Upper lobe of left lung (tissue), 6 donors: ENCODE results near the gene STXBP6. TPM values are rescaled to one million over a fixed set of nuclear protein-coding genes. Genes with fewer than 3 reads are reported as not detected.
"Not testable (repeated sequence)": the region's sequence is repeated elsewhere in the genome, so short reads cannot be mapped to it uniquely, and the experiment has no call there.

Experiments
- ATAC-seq, 2 donors: fragments of 200-7000 bp; cut with Tn5 transposase; one replicate each; pipeline ENCODE4 v1.9.1; 2022; ENCODE audit warnings: mild to moderate bottlenecking in 2 of 2, moderate library complexity in 2 of 2; ENCODE audit not compliant: low FRiP score in 2 of 2
- DNase-seq, 2 donors: peaks; one replicate each; pipeline ENCODE4 v3.0.0-alpha.2; 2019 to 2020
- H3K27ac ChIP-seq, 4 donors: fragments of 200-600 bp; sonication (generic); one replicate each; pipeline ENCODE4 v1.5.1; 2016 to 2019
- H3K27me3 ChIP-seq, 4 donors: fragments of 200-600 bp; sonication (generic); one replicate each; pipeline ENCODE4 v1.5.1; 2017 to 2019
- H3K36me3 ChIP-seq, 4 donors: fragments of 200-600 bp; sonication (generic); one replicate each; pipeline ENCODE4 v1.5.1; 2016 to 2019
- H3K4me1 ChIP-seq, 4 donors: fragments of 200-600 bp; sonication (generic); one replicate each; pipeline ENCODE4 v1.5.1; 2018 to 2019
- H3K4me3 ChIP-seq, 4 donors: fragments of 200-600 bp; sonication (generic); one replicate each; pipeline ENCODE4 v1.5.1; 2017 to 2019; ENCODE audit warnings: mild to moderate bottlenecking in 2 of 4, moderate library complexity in 1 of 4
- H3K9me3 ChIP-seq, 4 donors: fragments of 200-600 bp; sonication (generic); one replicate each; pipeline ENCODE4 v1.5.1; 2018 to 2019
- CTCF ChIP-seq, 6 experiments: fragments of 450-650 bp in 4 of 6; fragments of 200-600 bp in 2 of 6; sonication (generic) in 2 of 6; IDR thresholded peaks; one replicate each; pipeline ENCODE4 v1.5.1; 2016 to 2019; ENCODE audit warnings: antibody characterized with exemption in 6 of 6
- EP300 ChIP-seq, 4 donors: sonication (generic); formaldehyde crosslinking; IDR thresholded peaks; one replicate each; pipeline ENCODE4 v1.5.1; 2017; ENCODE audit warnings: antibody characterized with exemption in 4 of 4, control low read depth in 2 of 4
- POLR2A ChIP-seq, 4 donors: fragments of 450-650 bp; IDR thresholded peaks; one replicate each; pipeline ENCODE4 v1.5.1; 2016 to 2017; ENCODE audit warnings: antibody characterized with exemption in 4 of 4, mild to moderate bottlenecking in 2 of 4
- POLR2AphosphoS5 ChIP-seq, 2 donors: sonication (generic); formaldehyde crosslinking; IDR thresholded peaks; one replicate each; pipeline ENCODE4 v1.5.1; 2017; ENCODE audit warnings: antibody characterized with exemption in 2 of 2
- WGBS, 2 donors: methylation state at CpG; one replicate each; pipeline ENCODE4 v1.1.5; 2017 to 2018; 5-methylcytosine and 5-hydroxymethylcytosine counted together
- total RNA-seq, 6 donors: library from RNA; depleted of rRNA in 4 of 6; stranded (reverse); fragments of >200 nt in 4 of 6; gene quantifications; one replicate each; pipeline versions ENCODE4 v1.1.0 to v1.2.1, GENCODE V29; 2016 to 2021
- donor health status: DM: no; HTN: no; CAD: no; lungs with moderate emphysema.
- donor health status: DM: no; HTN: yes; CAD: no; lungs with severe emphysema.

Gene STXBP6
- total RNA-seq, 6 donors from 2014 or later, result 13.6 to 38.3 (median 23.7) TPM

- ATAC-seq (no peak), DNase-seq (no peak)
- H3K4me3 ChIP-seq, result no peak overlapping the region
- TF ChIP-seq EP300 (IDR thresholded peaks at IDR 0.05) (no peak), POLR2AphosphoS5 (IDR thresholded peaks at IDR 0.05) (no peak), POLR2A (IDR thresholded peaks at IDR 0.05) (no peak), CTCF (IDR thresholded peaks at IDR 0.05) (no peak)
- H3K4me1 ChIP-seq, result peaks cover 0 to 7% (median 0%) of the 10 kb centered on the region in 4 donors
- H3K36me3 ChIP-seq, result no peaks in the 10 kb centered on the region
- WGBS, 2 donors, result 83 to 88% methylated on average over 3 of the region's 3 CpGs
- H3K27ac ChIP-seq, result peak overlapping the region in 2 of 4 donors; percentile 22 to 24
- H3K9me3 ChIP-seq, result no peaks in the 10 kb centered on the region
- no peaks in the 10 kb centered on the region for H3K27me3 ChIP-seq
Observed at GRCh38 chr14:24839617-24840203, 210.2 kb downstream of the STXBP6 start.

- Histone ChIP-seq H3K4me3 (no peak overlapping the region), H3K9me3 (no peaks in the 10 kb centered on the region), H3K27me3 (no peaks in the 10 kb centered on the region), H3K4me1 (peaks cover 0 to 7% (median 0%) of the 10 kb centered on the region in 4 donors), H3K36me3 (no peaks in the 10 kb centered on the region), H3K27ac (peak overlapping the region in 2 of 4 donors; percentile 0 to 22)
- ATAC-seq (no peak), DNase-seq (no peak)
- TF ChIP-seq EP300 (IDR thresholded peaks at IDR 0.05), result peak in 1 of 4 donors; percentile 14
- peak in 1 of 2 donors; percentile 34 for TF ChIP-seq POLR2AphosphoS5 (IDR thresholded peaks at IDR 0.05)
- TF ChIP-seq POLR2A (IDR thresholded peaks at IDR 0.05), result no peak
- no peak for TF ChIP-seq CTCF (IDR thresholded peaks at IDR 0.05)
- WGBS, 2 donors, result 48 to 56% methylated on average over 4 of the region's 4 CpGs
Observed at GRCh38 chr14:24838945-24839616, 210.9 kb downstream of the STXBP6 start.

GRCh38 chr14:24837280-24838046 is 212.5 kb downstream of the STXBP6 start:
- Histone ChIP-seq H3K4me1 (peaks cover 0 to 3% (median 0%) of the 10 kb centered on the region in 4 donors), H3K27ac (no peak overlapping the region), H3K4me3 (no peak overlapping the region), H3K9me3 (no peaks in the 10 kb centered on the region), H3K27me3 (no peaks in the 10 kb centered on the region), H3K36me3 (no peaks in the 10 kb centered on the region)
- 79 to 85% methylated on average over 3 of the region's 3 CpGs for WGBS, 2 donors
- ATAC-seq (no peak), DNase-seq (no peak)
- TF ChIP-seq POLR2AphosphoS5 (IDR thresholded peaks at IDR 0.05) (no peak), EP300 (IDR thresholded peaks at IDR 0.05) (no peak), CTCF (IDR thresholded peaks at IDR 0.05) (no peak), POLR2A (IDR thresholded peaks at IDR 0.05) (no peak)

- not testable (repeated sequence) for H3K9me3 ChIP-seq, ATAC-seq
- WGBS, 2 donors, result 82 to 85% methylated on average over 6 of the region's 6 CpGs
Observed at GRCh38 chr14:24836324-24836723, 213.6 kb downstream of the STXBP6 start.

GRCh38 chr14:24834956-24835355 is 215.0 kb downstream of the STXBP6 start:
- no peak for ATAC-seq
- WGBS, 2 donors, result 57 to 66% methylated on average over 6 of the region's 6 CpGs

More at GRCh38 chr14:24836324-24836723, 213.6 kb downstream of the STXBP6 start:
- H3K36me3 ChIP-seq, H3K4me3 ChIP-seq, H3K27me3 ChIP-seq, H3K27ac ChIP-seq, H3K4me1 ChIP-seq, DNase-seq: not testable (repeated sequence)

More at GRCh38 chr14:24834956-24835355, 215.0 kb downstream of the STXBP6 start:
- Histone ChIP-seq H3K36me3 (no peaks in the 10 kb centered on the region), H3K27ac (no peak overlapping the region), H3K9me3 (no peaks in the 10 kb centered on the region), H3K27me3 (no peaks in the 10 kb centered on the region), H3K4me1 (peaks cover 0 to 3% (median 0%) of the 10 kb centered on the region in 4 donors), H3K4me3 (no peak overlapping the region)
- TF ChIP-seq POLR2A (IDR thresholded peaks at IDR 0.05) (no peak), POLR2AphosphoS5 (IDR thresholded peaks at IDR 0.05) (no peak), CTCF (IDR thresholded peaks at IDR 0.05) (no peak), EP300 (IDR thresholded peaks at IDR 0.05) (no peak)
- no peak for DNase-seq
